NCI-H1417 (cell line): ENCODE results near the gene TRIM29.

Source experiments
- DNase-seq, 3 experiments: peaks; one replicate each; lab custom pipeline; 2025; lab: John Stamatoyannopoulos, UW

The TRIM29 gene

DNA sequence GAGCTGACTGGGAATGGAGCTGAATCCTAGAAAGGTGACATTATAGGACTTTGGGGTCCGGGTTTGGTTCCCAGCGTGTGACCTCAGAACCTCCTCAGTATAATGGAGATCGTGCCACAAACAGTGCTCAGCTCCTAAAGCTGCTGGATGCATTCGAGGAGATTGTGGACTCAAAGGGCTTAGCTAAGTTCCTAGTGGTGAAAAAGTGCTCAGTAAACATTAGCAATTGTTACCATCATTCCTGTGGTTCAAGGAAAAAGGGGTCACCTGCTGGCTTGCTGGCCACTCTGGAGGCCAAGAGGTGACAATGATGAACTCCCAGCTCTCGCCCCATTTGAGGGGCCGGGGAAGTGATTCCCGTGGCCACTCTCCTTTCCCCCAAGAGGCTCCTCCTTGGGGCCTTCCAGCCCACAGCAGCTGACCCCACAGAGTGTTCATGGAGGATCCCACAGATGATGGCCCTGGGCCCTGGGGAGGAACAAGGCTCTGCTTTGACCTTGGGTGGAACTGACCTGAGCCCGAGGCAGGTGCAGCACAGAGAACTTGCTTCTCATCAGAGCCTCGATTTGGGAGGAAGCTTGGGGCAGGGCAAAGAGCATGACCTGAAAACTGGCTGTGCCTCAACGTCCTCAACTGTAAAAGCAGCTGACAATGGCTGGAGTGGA lies 40.1 kb downstream of the TRIM29 start:
- DNase-seq, result no peak

DNA sequence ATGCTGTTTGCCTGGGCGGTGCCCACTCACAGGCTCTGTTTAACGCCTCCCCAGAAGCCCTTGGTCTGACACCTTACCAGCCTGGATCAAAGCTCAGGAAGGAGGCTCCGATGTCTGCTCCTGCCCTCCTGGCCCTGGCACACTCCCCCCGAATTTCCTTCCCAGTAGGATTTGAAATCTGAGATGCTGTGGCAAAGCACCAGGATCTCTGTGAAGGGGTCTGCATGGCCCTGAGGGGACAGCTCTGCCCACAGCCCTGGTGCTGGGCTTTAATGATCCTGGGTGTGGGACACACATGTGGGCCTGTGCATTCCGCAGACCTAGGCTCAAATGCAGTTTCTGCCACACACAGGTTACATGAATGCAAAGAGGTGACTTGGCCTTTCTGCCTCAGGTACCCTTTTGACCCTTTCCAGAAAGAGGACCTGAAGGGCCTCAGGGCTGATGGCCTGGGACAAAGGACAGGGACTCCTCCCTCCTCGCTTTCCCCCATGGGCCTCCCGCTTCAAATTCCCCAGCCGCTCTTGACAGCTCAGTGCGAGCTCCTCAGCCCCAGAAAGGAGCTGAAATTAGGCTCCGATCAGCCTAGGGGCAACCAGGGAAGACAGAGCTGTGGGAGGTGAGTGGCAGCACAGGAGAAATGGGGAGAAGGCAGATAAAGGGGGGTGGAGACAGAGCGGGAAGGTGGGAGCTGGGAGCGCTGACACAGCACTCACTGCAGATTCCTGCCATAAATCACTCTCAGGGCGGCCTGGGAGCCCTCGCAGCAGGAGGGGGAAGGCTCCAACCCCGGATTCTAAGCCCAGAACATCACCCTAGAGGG lies 41.3 kb downstream of the TRIM29 start:
- DNase-seq, result peak in 2 of 3 experiments; percentile 49 to 73

DNA sequence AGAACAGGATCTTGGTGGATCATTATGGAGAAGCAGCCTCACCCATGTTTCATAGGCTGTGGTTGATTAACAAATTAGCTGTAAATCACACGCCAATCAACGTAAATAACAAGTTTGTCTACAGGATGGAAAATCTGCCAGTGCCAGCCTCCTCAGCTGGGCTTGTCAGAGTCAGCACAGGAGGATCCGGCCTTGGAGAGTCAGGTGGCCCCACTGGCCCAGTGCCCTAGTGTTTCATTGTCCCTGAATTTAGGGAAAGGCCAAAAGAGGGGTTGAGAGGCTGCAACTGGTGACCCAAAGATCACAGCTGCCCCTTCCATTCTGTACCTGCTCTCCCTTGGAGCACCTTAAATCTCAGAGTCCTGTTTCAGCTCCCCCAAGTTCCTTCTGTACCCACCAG lies 42.4 kb downstream of the TRIM29 start:
- DNase-seq, result no peak

GRCh38 chr11:120091701-120092100 lies 46.2 kb downstream of the TRIM29 start:
- DNase-seq, result no peak

DNA sequence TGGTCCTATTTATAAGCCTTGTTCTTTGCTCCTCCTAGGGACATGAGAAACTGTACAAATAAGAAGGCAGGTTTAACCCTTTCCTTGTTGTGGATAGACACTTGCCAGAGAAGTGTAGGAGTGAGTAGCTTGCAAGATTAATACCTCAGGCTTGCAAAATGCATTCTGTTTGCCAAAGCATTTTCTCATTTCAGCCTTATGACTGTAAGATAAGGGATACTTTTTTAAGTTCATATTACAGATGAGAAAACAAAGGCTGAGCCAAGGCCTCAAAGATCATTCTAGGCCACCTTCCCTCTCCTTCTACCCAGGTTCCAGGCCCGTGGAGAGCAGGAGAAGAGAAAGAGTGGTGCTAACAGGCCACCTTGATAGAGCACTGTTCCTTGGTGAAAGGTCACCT lies 46.8 kb downstream of the TRIM29 start:
- no peak for DNase-seq

DNA sequence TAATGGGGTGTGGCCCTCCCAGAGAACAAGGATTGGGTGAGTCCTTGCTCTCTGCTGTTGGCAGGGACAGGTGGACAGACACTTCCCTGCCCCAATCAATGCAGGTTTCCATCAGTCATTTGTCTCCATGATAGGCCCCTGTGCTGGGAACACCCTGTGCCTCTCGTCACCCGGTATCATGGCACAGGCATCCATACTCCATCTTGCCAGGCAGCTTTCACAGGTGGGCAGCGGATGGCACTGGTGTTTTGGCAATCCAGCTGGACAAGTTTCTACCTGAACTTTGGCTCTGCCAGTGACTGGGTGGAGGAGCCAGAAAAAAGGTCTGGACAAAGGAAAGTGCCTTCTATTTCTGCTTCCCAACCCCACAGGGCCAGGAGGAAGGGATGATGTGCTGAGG lies 47.5 kb downstream of the TRIM29 start:
- no peak for DNase-seq

- no peak for DNase-seq
These were observed 48.6 kb downstream of the TRIM29 start for GRCh38 chr11:120089036-120090001.

DNA sequence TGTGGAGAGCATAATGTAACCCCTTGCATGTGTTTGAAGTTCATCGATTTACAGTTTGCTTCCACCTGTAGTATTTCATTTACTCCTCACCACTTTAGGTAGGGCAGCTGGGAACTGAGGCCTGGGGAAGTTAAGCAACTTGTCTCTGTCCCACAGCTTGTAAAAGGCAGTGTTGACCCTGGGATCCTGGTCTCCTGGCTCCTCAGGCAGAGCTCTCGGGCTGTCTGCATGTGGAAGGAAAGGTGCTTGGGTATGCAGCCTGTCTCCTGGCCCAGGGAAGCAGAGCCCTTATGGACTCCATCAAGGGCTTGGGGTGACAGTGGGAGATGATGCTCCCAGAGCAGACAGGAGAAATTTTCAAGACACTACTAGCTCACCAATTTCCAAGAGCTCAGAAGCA lies 49.9 kb downstream of the TRIM29 start:
- DNase-seq, result no peak

GRCh38 chr11:120086651-120087050 lies 51.3 kb downstream of the TRIM29 start:
- DNase-seq, result peak in 1 of 3 experiments; percentile 45

DNA sequence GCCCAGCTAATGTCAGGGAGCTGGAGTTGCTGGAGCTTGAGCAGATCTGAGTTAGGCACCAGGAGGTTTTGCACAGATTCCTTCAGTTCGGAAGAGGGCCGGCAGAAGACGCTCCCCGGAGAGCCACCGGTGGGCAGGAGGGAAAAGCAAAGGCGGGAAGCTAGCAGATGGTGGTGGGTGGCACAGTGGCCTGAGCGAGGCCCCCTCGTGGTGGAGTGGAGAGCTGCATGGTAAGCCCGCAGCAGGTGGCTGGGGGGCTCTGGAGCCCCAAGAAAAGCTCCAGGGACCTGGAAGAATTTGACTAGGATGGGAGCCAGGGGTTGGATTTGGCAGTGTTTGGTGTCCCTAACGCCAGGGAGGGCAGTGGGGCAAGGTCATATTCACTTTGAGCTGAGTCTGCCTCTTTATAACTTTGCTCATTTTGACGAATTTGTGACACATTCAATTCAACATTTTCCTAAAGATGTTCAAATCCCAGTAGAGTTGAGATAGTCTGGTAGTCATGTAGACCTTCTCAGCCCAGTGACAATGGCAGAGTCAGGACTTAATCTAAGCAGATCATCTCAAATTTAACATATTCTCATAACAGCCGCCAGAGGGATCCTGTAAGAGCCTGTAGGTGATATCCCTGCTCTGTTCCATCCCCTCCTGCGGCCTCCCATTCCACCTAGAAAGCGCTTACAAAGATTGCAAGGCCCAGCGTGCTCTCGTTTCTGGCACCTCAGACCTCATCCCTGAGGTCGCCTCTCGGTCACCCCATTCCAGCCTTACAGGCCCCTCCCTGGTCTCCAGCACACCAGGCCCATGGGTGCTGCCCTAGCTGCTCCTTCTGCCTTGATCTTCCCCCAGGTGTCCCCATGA lies 57.9 kb downstream of the TRIM29 start:
- no peak for DNase-seq

GRCh38 chr11:120078397-120078796 lies 59.5 kb downstream of the TRIM29 start:
- DNase-seq, result no peak

DNA sequence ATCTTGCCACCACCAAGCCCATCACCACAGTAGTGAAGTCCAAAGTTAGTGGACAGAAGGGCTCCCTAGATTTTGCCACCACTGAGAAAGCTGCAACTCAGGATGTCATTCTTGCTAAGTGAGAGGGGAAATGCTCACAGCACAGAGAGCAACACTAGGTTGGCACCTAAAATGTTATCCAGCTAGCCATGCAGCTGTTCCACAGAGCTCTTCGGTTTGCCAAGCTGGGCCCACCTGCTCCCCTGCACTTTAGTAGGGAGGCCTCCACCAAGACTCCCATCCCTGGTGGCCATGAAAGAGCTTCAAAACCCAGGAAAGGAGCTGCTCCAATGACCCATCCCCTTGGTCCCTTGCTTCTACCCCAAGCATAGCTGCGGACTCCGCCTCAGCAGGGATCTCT lies 63.8 kb downstream of the TRIM29 start:
- DNase-seq, result no peak

DNA sequence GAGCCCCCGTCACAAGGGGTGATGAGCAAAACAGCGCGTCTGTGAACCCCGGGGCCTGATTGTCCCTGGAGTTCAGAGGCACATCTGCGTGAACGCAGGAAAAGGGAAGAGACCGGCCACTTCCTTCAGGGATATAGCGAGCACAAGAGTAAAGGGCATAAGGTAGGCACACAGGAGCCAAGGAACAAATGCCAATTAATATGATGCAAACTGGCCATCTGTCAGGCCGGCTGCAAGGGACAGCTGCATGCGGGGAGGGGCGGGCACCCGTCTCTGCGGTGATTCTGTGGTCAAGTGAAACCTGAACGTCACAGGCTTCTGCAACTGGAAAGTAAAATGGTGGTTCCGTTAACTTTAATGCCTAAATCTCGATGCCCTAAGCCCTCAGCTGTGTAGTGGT lies 64.7 kb downstream of the TRIM29 start:
- DNase-seq, result peak in 1 of 3 experiments; percentile 44

GRCh38 chr11:120068114-120068573 lies 69.8 kb downstream of the TRIM29 start:
- peak in 2 of 3 experiments; percentile 35 to 58 for DNase-seq

GRCh38 chr11:120067438-120068113 lies 70.3 kb downstream of the TRIM29 start:
- DNase-seq, result no peak

- no peak for DNase-seq
These were observed 71.0 kb downstream of the TRIM29 start for GRCh38 chr11:120066738-120067437.

DNA sequence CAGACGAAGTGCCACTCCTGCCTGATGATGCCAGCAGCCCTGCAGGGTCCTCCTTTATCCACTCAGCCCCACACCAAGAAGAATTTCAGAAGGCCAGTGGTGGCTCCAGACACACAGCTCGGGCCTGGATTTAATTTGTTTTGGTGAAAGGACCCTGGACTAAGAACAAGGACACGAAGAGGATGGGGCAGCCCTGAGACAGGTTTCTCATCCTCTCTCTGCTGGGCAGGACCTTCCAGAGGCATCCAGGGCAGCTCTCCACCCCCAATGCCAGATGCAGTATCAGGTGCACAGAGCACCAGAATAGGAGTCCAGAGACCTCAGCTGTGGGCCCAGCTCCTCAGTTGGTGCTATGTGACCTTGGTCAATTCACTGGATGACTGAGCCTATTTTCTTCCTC lies 72.0 kb downstream of the TRIM29 start:
- no peak for DNase-seq

- DNase-seq, result no peak
These were observed 72.7 kb downstream of the TRIM29 start for GRCh38 chr11:120065176-120065575.

DNA sequence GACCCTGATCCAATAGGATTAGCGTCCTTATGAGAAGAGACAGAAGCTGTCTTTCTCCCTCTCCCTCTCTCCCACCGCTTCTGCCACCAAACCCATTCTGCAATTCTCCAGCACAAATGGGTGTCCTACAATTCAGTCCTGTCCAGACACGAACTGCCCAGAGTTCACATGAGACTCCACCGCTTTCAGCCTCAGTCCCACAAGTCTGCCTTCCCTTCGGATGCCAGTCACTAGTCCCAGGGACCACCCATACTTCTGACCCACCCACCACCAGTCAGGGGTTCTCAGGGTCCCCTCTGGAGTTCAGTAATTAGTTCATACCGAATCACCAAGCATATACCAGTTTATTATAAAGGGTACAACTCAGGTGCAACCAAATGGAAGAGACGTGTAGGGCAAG lies 73.6 kb downstream of the TRIM29 start:
- no peak for DNase-seq
